ENCODE results near the gene TIGD3.

GRCh38 chr11:65388731-65389130 lies 34.2 kb downstream of the TIGD3 start:
- TF ChIP-seq POLR2A (IDR thresholded peaks at IDR 0.05; ENCODE audit: low read length) (no peak), GATA1 (IDR thresholded peaks at IDR 0.05; ENCODE audit: low read depth, low read length) (no peak)
